Right lobe of liver (tissue), 6 donors: ENCODE data around the gene SVBP. TPM values are rescaled to one million over a fixed set of nuclear protein-coding genes. Genes with fewer than 3 reads are reported as not detected.

ENCODE experiments used
- ATAC-seq, 4 donors: fragments of 200-7000 bp; cut with Tn5 transposase; one replicate each; pipeline ENCODE4 v1.9.1; 2020; ENCODE audit warnings: mild to moderate bottlenecking in 4 of 4, moderate library complexity in 4 of 4
- DNase-seq, 3 donors: peaks; one replicate each; pipeline ENCODE4 v3.0.0-alpha.2; 2020
- H3K27ac ChIP-seq, 3 donors: fragments of 200-600 bp; one replicate each; pipeline ENCODE4 v1.8.0; 2022
- H3K27me3 ChIP-seq, 2 donors: fragments of 200-600 bp; one replicate each; pipeline ENCODE4 v1.8.0; 2022
- H3K36me3 ChIP-seq, 4 donors: fragments of 200-600 bp; sonication (generic) in 1 of 4; one replicate each; pipeline versions ENCODE4 v1.5.1 to v1.8.0; 2017 to 2022; ENCODE audit warnings: control low read depth in 1 of 4
- H3K4me1 ChIP-seq, 4 donors: fragments of 200-600 bp; sonication (generic) in 1 of 4; one replicate each; pipeline versions ENCODE4 v1.5.1 to v1.8.0; 2017 to 2022; ENCODE audit warnings: control low read depth in 1 of 4
- H3K4me3 ChIP-seq, 3 donors: fragments of 200-600 bp; one replicate each; pipeline ENCODE4 v1.8.0; 2022
- H3K9me3 ChIP-seq, 4 donors: fragments of 200-600 bp; sonication (generic) in 1 of 4; one replicate each; pipeline versions ENCODE4 v1.5.1 to v1.8.0; 2017 to 2022; ENCODE audit warnings: control low read depth in 1 of 4
- CTCF ChIP-seq, 4 donors: fragments of 200-600 bp in 3 of 4; fragments of 450-650 bp in 1 of 4; IDR thresholded peaks; one replicate each; pipeline versions ENCODE4 v1.5.1 to v1.8.0; 2016 to 2022; ENCODE audit warnings: antibody characterized with exemption in 4 of 4, mild to moderate bottlenecking in 2 of 4
- POLR2A ChIP-seq: fragments of 450-650 bp; IDR thresholded peaks from one replicate; pipeline ENCODE4 v1.6.1; 2017; ENCODE audit warnings: antibody characterized with exemption, mild to moderate bottlenecking
- WGBS: methylation state at CpG from one replicate; pipeline ENCODE4 v1.1.6; 2018; ENCODE audit warnings: low coverage, low lambda C conversion rate; ENCODE audit not compliant: insufficient coverage; ENCODE audit errors: missing lambda C conversion rate; 5-methylcytosine and 5-hydroxymethylcytosine counted together
- intact Hi-C, 2 donors: fragments of 100-400 bp; cut with DNase I; formaldehyde crosslinking; loops; one replicate each; pipeline versions ENCODE4 v1.11.2 to v1.14.1; 2022
- total RNA-seq, 6 experiments: library from RNA; depleted of rRNA in 2 of 6; stranded (reverse); fragments of >200 nt in 2 of 6; fragmentation: NEBNext Ultra II Directional in 3 of 6; extraction: Animal tissue kit (Norgen Biotek cat#: 25700) in 3 of 6; gene quantifications; one replicate each; pipeline versions ENCODE4 v1.1.0 to v1.2.4, GENCODE V29; 2016 to 2023
- donor health status: DM: no; HTN: yes; CAD: no.
- donor health status: DM: no; HTN: no; CAD: no.
- donor health status: DM: no; HTN: no; CAD: no.
- donor health status: DM: no; HTN: yes; CAD: no.
- donor health status: DM: no; HTN: yes; CAD: no.

Gene SVBP
- total RNA-seq, 6 experiments from 2014 or later, result 6.0 to 12.8 (median 10.6) TPM

DNA sequence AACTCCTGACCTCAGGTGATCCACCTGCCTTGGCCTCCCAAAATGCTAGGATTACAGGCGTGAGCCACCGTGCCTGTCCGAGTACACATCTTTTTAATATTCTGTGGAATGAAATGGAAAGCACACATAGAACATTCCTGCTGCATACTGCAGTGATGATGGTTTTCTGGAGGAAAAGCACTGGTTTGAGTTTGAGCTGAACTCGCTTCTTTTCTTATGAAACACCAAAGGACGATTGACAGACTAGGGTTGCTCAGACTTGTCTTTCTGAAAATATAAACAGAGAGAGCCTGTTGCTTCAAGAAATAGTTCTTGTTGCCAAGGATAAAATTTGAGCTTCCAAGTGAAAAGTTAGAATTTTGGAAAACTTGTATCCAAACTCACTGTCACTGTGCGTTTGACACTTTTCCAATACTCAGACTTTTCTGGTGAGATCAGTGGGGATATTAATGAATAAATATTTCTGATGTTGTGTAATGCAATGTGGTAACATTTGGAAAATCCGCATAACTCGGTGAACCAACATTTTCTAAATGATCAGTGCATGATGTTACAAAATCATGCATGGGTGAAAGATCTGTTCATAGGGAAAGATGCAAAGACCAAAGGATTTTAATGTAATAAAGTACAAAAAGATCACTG lies 15.2 kb downstream of the SVBP start:
- intact Hi-C loops, result no loop called here
- no peak for TF ChIP-seq POLR2A
- no peak for TF ChIP-seq CTCF (IDR thresholded peaks at IDR 0.05)
- Histone ChIP-seq H3K9me3 (no peaks in the 10 kb centered on the region), H3K4me3 (no peak overlapping the region), H3K27ac (no peak overlapping the region), H3K36me3 (no peaks in the 10 kb centered on the region), H3K4me1 (no peaks in the 10 kb centered on the region), H3K27me3 (no peaks in the 10 kb centered on the region)
- no peak for ATAC-seq
- 64% methylated on average over 6 of the region's 8 CpGs for WGBS
- no peak for DNase-seq

GRCh38 chr1:42797979-42798378 lies 19.2 kb downstream of the SVBP start:
- no peaks in the 10 kb centered on the region for H3K36me3 ChIP-seq
- intact Hi-C loops, result no loop called here
- H3K4me1 ChIP-seq, result no peaks in the 10 kb centered on the region
- WGBS, result 84% methylated on average over 4 of the region's 5 CpGs
- DNase-seq, result no peak
- H3K27me3 ChIP-seq, result no peaks in the 10 kb centered on the region
- no peaks in the 10 kb centered on the region for H3K9me3 ChIP-seq
- TF ChIP-seq CTCF (IDR thresholded peaks at IDR 0.05) (no peak), POLR2A (no peak)
- H3K4me3 ChIP-seq, result no peak overlapping the region
- H3K27ac ChIP-seq, result no peak overlapping the region
- no peak for ATAC-seq

- Histone ChIP-seq H3K9me3 (no peaks in the 10 kb centered on the region), H3K4me3 (no peak overlapping the region), H3K27me3 (no peaks in the 10 kb centered on the region), H3K36me3 (no peaks in the 10 kb centered on the region), H3K4me1 (no peaks in the 10 kb centered on the region), H3K27ac (no peak overlapping the region)
- intact Hi-C loops, result no loop called here
- 85% methylated on average over 3 of the region's 3 CpGs for WGBS
- ATAC-seq, result no peak
- TF ChIP-seq CTCF (IDR thresholded peaks at IDR 0.05) (no peak), POLR2A (no peak)
- DNase-seq, result no peak
Measured at GRCh38 chr1:42797414-42797813, 19.8 kb downstream of the SVBP start.

DNA sequence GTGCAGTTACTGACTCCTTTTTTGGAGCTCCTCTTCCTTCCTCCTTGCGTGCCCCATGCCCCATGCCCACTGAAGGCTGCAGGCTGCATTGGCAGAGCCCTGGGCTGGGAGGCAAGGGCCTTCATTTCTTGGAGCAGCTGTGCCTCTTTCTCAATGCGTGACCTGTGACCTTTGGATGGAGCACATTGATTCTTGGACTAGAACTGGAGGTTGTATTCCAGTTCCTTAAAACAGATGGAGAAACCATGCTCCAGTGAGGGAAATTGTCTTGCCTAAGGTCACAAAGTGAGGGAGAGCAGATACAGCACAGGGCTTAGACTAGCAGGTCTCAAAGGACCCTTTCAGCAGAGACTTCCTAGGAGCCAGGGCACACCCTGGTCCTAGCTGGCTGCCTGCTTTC lies 23.4 kb downstream of the SVBP start:
- intact Hi-C loops, result no loop called here

More for the DNA sequence above, 23.4 kb downstream of the SVBP start:
- no peaks in the 10 kb centered on the region for H3K9me3 ChIP-seq
- no peaks in the 10 kb centered on the region for H3K27me3 ChIP-seq
- WGBS, result no CpG with 5 or more reads among the region's 2 CpGs
- ATAC-seq (no peak), DNase-seq (no peak)
- H3K4me1 ChIP-seq, result no peaks in the 10 kb centered on the region
- TF ChIP-seq CTCF (IDR thresholded peaks at IDR 0.05), result no peak
- TF ChIP-seq POLR2A, result no peak
- H3K36me3 ChIP-seq, result no peaks in the 10 kb centered on the region
- no peak overlapping the region for H3K27ac ChIP-seq
- no peak overlapping the region for H3K4me3 ChIP-seq
